ENCODE measurements around the gene MTUS2. TPM values are rescaled to one million over a fixed set of nuclear protein-coding genes. Genes with fewer than 3 reads are reported as not detected.

MTUS2 gene
- total RNA-seq, 1 donor from 2014 or later = 8.9 TPM

- no peaks in the 10 kb centered on the region for H3K4me1 ChIP-seq
- H3K27me3 ChIP-seq = no peaks in the 10 kb centered on the region
- H3K4me3 ChIP-seq = no peak overlapping the region
- no peaks in the 10 kb centered on the region for H3K36me3 ChIP-seq
- no peak overlapping the region for H3K27ac ChIP-seq
- H3K9me3 ChIP-seq = no peaks in the 10 kb centered on the region
- no peak for DNase-seq (ENCODE audit: low spot score in 2 of 2)
- intact Hi-C loops (cut with DNase I) = no loop called here
- no peak for TF ChIP-seq CTCF (IDR thresholded peaks at IDR 0.05)
These were observed 474.7 kb downstream of the MTUS2 start for GRCh38 chr13:29294821-29295220.

GRCh38 chr13:29301027-29301426, 480.9 kb downstream of the MTUS2 start:
- Histone ChIP-seq H3K36me3 (no peaks in the 10 kb centered on the region), H3K4me1 (no peaks in the 10 kb centered on the region), H3K27me3 (no peaks in the 10 kb centered on the region), H3K4me3 (no peak overlapping the region), H3K27ac (no peak overlapping the region), H3K9me3 (peaks cover 0 to 7% of the 10 kb centered on the region in 2 donors)
- intact Hi-C loops (cut with DNase I) = no loop called here
- no peak for DNase-seq (ENCODE audit: low spot score in 2 of 2)
- no peak for TF ChIP-seq CTCF (IDR thresholded peaks at IDR 0.05)

- peaks cover 0 to 20% of the 10 kb centered on the region in 2 donors for H3K9me3 ChIP-seq
- intact Hi-C loops (cut with DNase I) = no loop called here
- TF ChIP-seq CTCF (IDR thresholded peaks at IDR 0.05) = no peak
- no peaks in the 10 kb centered on the region for H3K36me3 ChIP-seq
- no peaks in the 10 kb centered on the region for H3K27me3 ChIP-seq
- no peak for DNase-seq (ENCODE audit: low spot score in 2 of 2)
- H3K4me3 ChIP-seq = no peak overlapping the region
- no peak overlapping the region for H3K27ac ChIP-seq
- H3K4me1 ChIP-seq = no peaks in the 10 kb centered on the region
These were observed 484.0 kb downstream of the MTUS2 start for GRCh38 chr13:29304148-29304547.

GRCh38 chr13:29310806-29311205, 490.7 kb downstream of the MTUS2 start:
- peaks cover 0 to 13% of the 10 kb centered on the region in 2 donors for H3K9me3 ChIP-seq
- no peak for DNase-seq (ENCODE audit: low spot score in 2 of 2)
- no peaks in the 10 kb centered on the region for H3K27me3 ChIP-seq
- no peak for TF ChIP-seq CTCF (IDR thresholded peaks at IDR 0.05)
- intact Hi-C loops (cut with DNase I) = no loop called here
- no peak overlapping the region for H3K4me3 ChIP-seq
- no peak overlapping the region for H3K27ac ChIP-seq
- H3K36me3 ChIP-seq = no peaks in the 10 kb centered on the region
- H3K4me1 ChIP-seq = no peaks in the 10 kb centered on the region

GRCh38 chr13:29315847-29316246, 495.7 kb downstream of the MTUS2 start:
- H3K9me3 ChIP-seq = no peaks in the 10 kb centered on the region
- H3K36me3 ChIP-seq = no peaks in the 10 kb centered on the region
- intact Hi-C loops (cut with DNase I) = no loop called here
- DNase-seq (ENCODE audit: low spot score in 2 of 2) = no peak
- peaks cover 0 to 5% of the 10 kb centered on the region in 2 donors for H3K4me1 ChIP-seq
- H3K27ac ChIP-seq = no peak overlapping the region
- no peak overlapping the region for H3K4me3 ChIP-seq
- TF ChIP-seq CTCF (IDR thresholded peaks at IDR 0.05) = no peak
- no peaks in the 10 kb centered on the region for H3K27me3 ChIP-seq

- no peaks in the 10 kb centered on the region for H3K27me3 ChIP-seq
- intact Hi-C loops (cut with DNase I) = no loop called here
- no peak overlapping the region for H3K4me3 ChIP-seq
- H3K36me3 ChIP-seq = no peaks in the 10 kb centered on the region
- H3K4me1 ChIP-seq = peaks cover 0 to 5% of the 10 kb centered on the region in 2 donors
- no peak for DNase-seq (ENCODE audit: low spot score in 2 of 2)
- TF ChIP-seq CTCF (IDR thresholded peaks at IDR 0.05) = no peak
- no peaks in the 10 kb centered on the region for H3K9me3 ChIP-seq
- peak overlapping the region in 1 of 2 donors; percentile 68 for H3K27ac ChIP-seq
These were observed 497.7 kb downstream of the MTUS2 start for GRCh38 chr13:29317828-29318227.

Data from ascending aorta (tissue), 2 donors.